Activated CD8-positive, alpha-beta T cell treated with anti-CD3 and anti-CD28 coated beads, Interleukin-2, amount 10 ng/mL, durations not matched to agents 7 days and 5 days (primary cell): ENCODE data around the gene TNFRSF1B. TPM values are rescaled to one million over a fixed set of nuclear protein-coding genes. Genes with fewer than 3 reads are reported as not detected.

ENCODE experiments used
- ATAC-seq: fragments of 150-1000 bp; cut with Tn5 transposase; one replicate; pipeline ENCODE4 v1.10.0; 2021; ENCODE audit warnings: moderate library complexity
- CTCF ChIA-PET: fragments of 350-600 bp; sonication (Branson Sonifier 250); formaldehyde crosslinking; loops from one replicate; lab custom pipeline; 2021; ENCODE audit warnings: antibody characterized with exemption; lab: Charles Lee
- POLR2A ChIA-PET: fragments of 350-600 bp; sonication (Branson Sonifier 250); formaldehyde crosslinking; loops from one replicate; lab custom pipeline; 2021; ENCODE audit warnings: antibody characterized with exemption; lab: Charles Lee
- DNase-seq: peaks from one replicate; pipeline ENCODE4 v3.0.0-alpha.2; 2020
- H3K27ac Mint-ChIP-seq: one replicate; pipeline ENCODE4 v1.8.0; 2021; ENCODE audit warnings: mild to moderate bottlenecking, mixed read lengths
- H3K27me3 Mint-ChIP-seq: one replicate; pipeline ENCODE4 v1.8.0; 2021; ENCODE audit warnings: low read depth, mixed read lengths
- H3K36me3 Mint-ChIP-seq: one replicate; pipeline ENCODE4 v1.8.0; 2021; ENCODE audit warnings: low read depth, mixed read lengths
- H3K4me1 Mint-ChIP-seq: one replicate; pipeline ENCODE4 v1.8.0; 2021; ENCODE audit warnings: low read depth, mixed read lengths
- H3K4me3 Mint-ChIP-seq: one replicate; pipeline ENCODE4 v1.8.0; 2021; ENCODE audit warnings: mild to moderate bottlenecking, mixed read lengths
- H3K9me3 Mint-ChIP-seq: one replicate; pipeline ENCODE4 v1.8.0; 2022; ENCODE audit warnings: mixed read lengths; ENCODE audit not compliant: insufficient read depth
- microRNA-seq: library from miRNA; unstranded; fragments of <30 nt; microRNA quantifications from one replicate; pipeline ENCODE4 v1.2.0, GENCODE V29; 2022
- total RNA-seq, 2 experiments: library from RNA; stranded (reverse); gene quantifications; one replicate each; pipeline ENCODE4 v1.2.3, GENCODE V29; 2021

The TNFRSF1B gene
- total RNA-seq, 2 experiments from 2014 or later: 274 to 284 TPM

DNA sequence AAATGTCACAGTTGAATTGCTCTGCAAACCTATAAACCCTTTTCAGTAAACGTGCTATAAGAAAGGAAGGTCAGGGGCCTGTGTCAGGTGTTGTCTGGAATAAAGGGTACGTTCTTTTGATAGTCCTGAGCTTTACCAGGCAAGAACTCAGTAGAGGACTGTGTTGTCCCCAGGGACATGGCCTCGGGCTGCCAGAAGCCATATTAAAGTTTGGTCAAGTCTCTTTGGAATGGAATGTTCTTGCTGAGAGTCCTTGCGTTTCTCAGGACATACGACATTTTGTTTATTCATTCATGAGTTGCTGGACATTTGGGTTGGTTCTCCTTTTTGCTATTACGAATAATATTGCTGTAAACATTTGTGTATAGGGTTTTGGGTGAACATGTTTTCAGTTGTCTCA lies 79.8 kb downstream of the TNFRSF1B start:
- Mint-ChIP-seq H3K27ac (no peak overlapping the region), H3K4me3 (no peak overlapping the region), H3K4me1 (no peaks in the 10 kb centered on the region), H3K9me3 (no peaks in the 10 kb centered on the region), H3K27me3 (no peaks in the 10 kb centered on the region), H3K36me3 (peaks cover 42% of the 10 kb centered on the region)
- CTCF ChIA-PET: interaction anchor here (1.2 to 6.2 kb wide), 2 partner anchors 18 to 122 kb away, joined by 3 to 60 read pairs; no protein-coding TSS in a partner anchor
- no peak for ATAC-seq
- no peak for DNase-seq
- POLR2A ChIA-PET: no interaction called here

DNA sequence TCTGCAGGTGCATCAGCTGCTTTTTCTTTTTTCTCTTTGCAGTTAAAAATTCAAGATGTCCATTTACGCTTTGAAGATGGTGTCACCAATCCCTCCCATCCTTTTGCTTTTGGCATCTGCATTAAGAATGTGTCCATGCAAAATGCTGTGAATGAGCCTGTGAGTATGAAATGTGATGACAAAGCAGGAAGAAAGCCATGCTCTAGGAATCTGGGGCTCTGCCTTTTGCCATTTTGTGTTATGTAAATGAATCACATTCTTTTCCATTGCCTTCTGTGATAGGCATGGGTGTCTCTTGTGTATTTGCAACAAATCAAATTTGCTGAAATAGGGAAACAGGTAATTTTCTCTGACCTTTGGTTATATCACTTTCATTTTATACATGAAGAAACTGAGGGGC lies 82.4 kb downstream of the TNFRSF1B start:
- Mint-ChIP-seq H3K27me3 (no peaks in the 10 kb centered on the region), H3K4me3 (no peak overlapping the region), H3K27ac (no peak overlapping the region), H3K36me3 (peaks cover 44% of the 10 kb centered on the region), H3K4me1 (no peaks in the 10 kb centered on the region), H3K9me3 (no peaks in the 10 kb centered on the region)
- POLR2A ChIA-PET: no interaction called here
- DNase-seq (no peak), ATAC-seq (no peak)
- CTCF ChIA-PET: interaction anchor here (1.0 to 1.3 kb wide), 1 partner anchor 124 kb away, joined by 3 to 5 read pairs; no protein-coding TSS in a partner anchor

DNA sequence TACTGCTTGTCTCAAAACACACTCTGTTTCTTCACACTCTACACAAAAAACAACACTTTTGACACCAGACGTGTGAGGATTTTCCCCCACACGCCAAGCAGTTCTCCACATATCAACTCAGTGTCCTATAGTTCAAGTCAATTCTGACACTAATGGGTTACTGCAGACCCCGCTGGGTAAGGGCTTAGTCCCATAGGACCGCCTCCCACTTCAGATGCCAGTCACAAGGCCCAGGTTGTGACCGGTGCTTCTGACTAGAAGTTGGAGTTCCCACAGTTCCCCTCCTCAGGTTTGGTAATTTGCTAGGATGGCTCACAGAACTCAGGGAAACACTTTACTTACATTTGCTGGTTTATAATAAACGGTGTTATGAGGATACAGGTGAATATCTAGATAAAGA lies 83.0 kb downstream of the TNFRSF1B start:
- ChIA-PET POLR2A (no interaction called here), CTCF (interaction anchor here (1.0 kb wide), 1 partner anchor 125 kb away, joined by 3 read pairs; no protein-coding TSS in a partner anchor)
- H3K4me1 Mint-ChIP-seq: no peaks in the 10 kb centered on the region

DNA sequence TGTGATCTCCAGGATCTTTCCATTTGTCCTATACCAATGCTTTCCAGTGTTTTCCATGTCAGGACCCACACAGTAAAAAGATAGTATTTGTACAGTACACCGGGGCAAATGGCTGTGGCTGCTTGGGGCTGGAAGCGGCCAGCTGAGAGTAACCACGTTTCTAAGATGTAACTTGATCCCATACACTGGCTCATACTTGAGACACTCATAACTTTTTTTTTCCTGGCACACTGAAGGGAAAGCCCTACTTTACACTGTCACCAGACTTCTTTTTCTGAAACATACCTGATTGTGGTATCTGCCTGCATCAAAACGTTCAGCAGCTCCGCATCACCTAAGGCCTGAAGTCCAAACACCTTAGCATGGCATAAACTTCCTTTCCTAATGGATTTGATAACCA lies 84.7 kb downstream of the TNFRSF1B start:
- no peak for ATAC-seq
- no peaks in the 10 kb centered on the region for H3K9me3 Mint-ChIP-seq
- H3K36me3 Mint-ChIP-seq: peaks cover 32% of the 10 kb centered on the region
- no peaks in the 10 kb centered on the region for H3K4me1 Mint-ChIP-seq
- ChIA-PET POLR2A (no interaction called here), CTCF (interaction anchor here (1.1 to 1.4 kb wide), 2 partner anchors 24 to 407 kb away, joined by 4 read pairs; no protein-coding TSS in a partner anchor)
- no peak for DNase-seq
- no peak overlapping the region for H3K4me3 Mint-ChIP-seq
- no peak overlapping the region for H3K27ac Mint-ChIP-seq
- H3K27me3 Mint-ChIP-seq: no peaks in the 10 kb centered on the region

More for the DNA sequence above, 83.0 kb downstream of the TNFRSF1B start:
- peaks cover 40% of the 10 kb centered on the region for H3K36me3 Mint-ChIP-seq
- no peak overlapping the region for H3K27ac Mint-ChIP-seq
- no peaks in the 10 kb centered on the region for H3K27me3 Mint-ChIP-seq
- no peak overlapping the region for H3K4me3 Mint-ChIP-seq
- DNase-seq: no peak
- no peak for ATAC-seq
- no peaks in the 10 kb centered on the region for H3K9me3 Mint-ChIP-seq

DNA sequence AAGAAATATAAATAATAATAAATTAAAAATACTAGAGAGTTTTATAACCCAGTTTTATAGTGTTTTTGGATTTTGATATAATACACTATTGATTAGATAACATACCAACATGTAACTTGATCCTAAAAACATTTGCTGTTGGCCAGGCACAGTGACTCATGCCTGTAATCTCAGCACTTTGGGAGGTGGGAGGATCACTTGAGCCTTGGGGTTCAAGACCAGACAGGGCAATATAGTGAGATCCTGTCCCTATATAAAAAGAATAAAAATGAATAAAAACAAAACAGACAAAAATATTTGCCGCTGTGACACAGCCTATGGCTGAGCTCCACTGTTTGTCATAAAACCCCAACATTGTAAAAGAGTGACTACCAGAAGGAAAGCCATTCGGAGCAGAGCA lies 89.1 kb downstream of the TNFRSF1B start:
- CTCF ChIA-PET: interaction anchor here (1.2 kb wide), 1 partner anchor 131 kb away, joined by 8 read pairs; no protein-coding TSS in a partner anchor
- H3K9me3 Mint-ChIP-seq: no peaks in the 10 kb centered on the region
- H3K27ac Mint-ChIP-seq: no peak overlapping the region
- DNase-seq (no peak), ATAC-seq (no peak)
- H3K4me3 Mint-ChIP-seq: no peak overlapping the region
- POLR2A ChIA-PET: no interaction called here
- H3K27me3 Mint-ChIP-seq: no peaks in the 10 kb centered on the region
- H3K4me1 Mint-ChIP-seq: no peaks in the 10 kb centered on the region
- peaks cover 39% of the 10 kb centered on the region for H3K36me3 Mint-ChIP-seq

DNA sequence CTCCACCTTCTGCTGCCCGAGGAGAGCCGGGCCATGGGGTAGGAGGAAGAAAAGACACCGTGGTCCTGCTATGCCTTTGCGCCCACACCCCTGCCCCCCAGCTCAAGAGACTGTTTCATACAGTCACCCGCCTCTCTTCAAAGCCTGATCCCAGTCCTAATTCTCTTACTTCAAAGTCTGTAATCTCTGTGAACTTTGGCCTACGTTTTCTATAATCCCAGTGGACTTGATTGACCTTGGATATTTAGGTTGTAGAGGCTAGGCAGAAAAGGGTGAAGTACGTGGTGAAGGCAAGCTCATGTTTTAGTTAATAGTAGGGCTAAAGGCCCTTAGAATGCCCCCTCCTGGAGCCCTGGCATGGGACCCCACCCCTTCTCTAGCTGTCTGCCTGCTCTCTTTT lies 91.5 kb downstream of the TNFRSF1B start:
- H3K4me3 Mint-ChIP-seq: no peak overlapping the region
- ATAC-seq (no peak), DNase-seq (no peak)
- H3K27me3 Mint-ChIP-seq: no peaks in the 10 kb centered on the region
- H3K27ac Mint-ChIP-seq: no peak overlapping the region
- H3K36me3 Mint-ChIP-seq: peaks cover 45% of the 10 kb centered on the region
- no peaks in the 10 kb centered on the region for H3K4me1 Mint-ChIP-seq
- ChIA-PET CTCF (interaction anchor here (1.5 kb wide), 1 partner anchor 134 kb away, joined by 4 read pairs; no protein-coding TSS in a partner anchor), POLR2A (no interaction called here)
- no peaks in the 10 kb centered on the region for H3K9me3 Mint-ChIP-seq

Small RNAs within 50 kb of the gene (microRNA-seq; reads per million reads assigned to microRNA genes)
- 3.4 reads per million for gene MIR4632
- 1.7 reads per million for gene MIR7846

Other genes starting within 250 kb of the TNFRSF1B start
- gene KIAA2013, start 240.6 kb upstream of the TNFRSF1B start, total RNA-seq: 10 to 100 TPM; 37.4 to 39.7 TPM
- 10 to 100 TPM; 25.0 to 26.1 TPM for gene PLOD1, start 232.3 kb upstream of the TNFRSF1B start, total RNA-seq
- gene MFN2, start 186.5 kb upstream of the TNFRSF1B start, total RNA-seq: 10 to 100 TPM; 55.1 to 60.4 TPM
- gene MIIP, start 147.5 kb upstream of the TNFRSF1B start, total RNA-seq: 10 to 100 TPM; 34.7 to 37.4 TPM
- gene TNFRSF8, start 103.7 kb upstream of the TNFRSF1B start, total RNA-seq: under 1 TPM; 0.95 to 0.97 TPM
- gene VPS13D, start 63.0 kb downstream of the TNFRSF1B start, total RNA-seq: 10 to 100 TPM; 32.5 to 39.9 TPM